Endothelial cell of umbilical vein (primary cell): Measurements from ENCODE around the gene TSR1. TPM values are rescaled to one million over a fixed set of nuclear protein-coding genes. Genes with fewer than 3 reads are reported as not detected.
A peak's percentile ranks its signal among the peaks of the same experiment; 100 is the strongest.

Experiments
- BruUV-seq: library from RNA; stranded (reverse); fragments of 400-500 nt; replicated peaks from 2 replicates; lab custom pipeline; 2021; lab: Mats Ljungman, UMichigan
- CTCF ChIA-PET: fragments of 300-600, 350-600 bp; sonication (Branson Sonifier 250); formaldehyde crosslinking; loops from one replicate; lab custom pipeline; 2021; ENCODE audit warnings: antibody characterized with exemption, inconsistent platforms; lab: Charles Lee
- POLR2A ChIA-PET: fragments of 300-600, 350-600 bp; sonication (Branson Sonifier 250); formaldehyde crosslinking; loops from one replicate; lab custom pipeline; 2021; ENCODE audit warnings: antibody characterized with exemption, inconsistent platforms; lab: Charles Lee
- DNase-seq: peaks from one replicate; pipeline ENCODE4 v3.0.0-alpha.2; 2011; ENCODE audit warnings: low read depth, low spot score
- FAIRE-seq: peaks from 2 replicates; lab custom pipeline; 2011; peaks lifted over from hg19 to GRCh38; lab: Jason Lieb, UNC
- H2AFZ ChIP-seq: 2 replicates; pipeline ENCODE4 v1.6.0; 2012; ENCODE audit warnings: low read depth, low read length, control low read depth, inconsistent platforms
- H3K27ac ChIP-seq: 2 replicates; pipeline ENCODE4 v1.5.1; 2011; ENCODE audit warnings: low read depth, mild to moderate bottlenecking, control low read depth, low read length, moderate library complexity; ENCODE audit not compliant: insufficient read depth
- H3K27me3 ChIP-seq, 2 experiments: 2 replicates each; pipeline versions ENCODE4 v1.6.0 to v1.6.1; 2011; ENCODE audit warnings: low read length in 2 of 2, mixed read lengths in 1 of 2; ENCODE audit not compliant: control insufficient read depth in 2 of 2, insufficient read depth in 2 of 2
- H3K36me3 ChIP-seq, 2 experiments: 2 replicates in 1 of 2; 3 replicates in 1 of 2; pipeline ENCODE4 v1.5.1; 2011; ENCODE audit warnings: low read length in 2 of 2, mild to moderate bottlenecking in 1 of 2, moderate library complexity in 1 of 2; ENCODE audit not compliant: control insufficient read depth in 2 of 2, insufficient read depth in 2 of 2; ENCODE audit errors: extremely low read depth in 1 of 2
- H3K4me1 ChIP-seq: 3 replicates; pipeline ENCODE4 v1.5.1; 2011; ENCODE audit warnings: mild to moderate bottlenecking, low read length; ENCODE audit not compliant: control insufficient read depth, insufficient read depth; ENCODE audit errors: extremely low read depth
- H3K4me2 ChIP-seq: 2 replicates; pipeline ENCODE4 v1.6.1; 2011; ENCODE audit warnings: low read length, control low read depth, mixed read lengths; ENCODE audit not compliant: insufficient read depth
- H3K4me3 ChIP-seq, 3 experiments: fragments of 200-600 bp in 1 of 3; sonication (generic), shearing (Covaris generic) in 1 of 3; replicated peaks in 1 of 3; 2 replicates each; pipeline ENCODE4 v1.5.1; 2011 to 2016; ENCODE audit warnings: control low read depth in 3 of 3, low read length in 3 of 3, mild to moderate bottlenecking in 2 of 3, inconsistent platforms in 1 of 3, low read depth in 1 of 3, moderate library complexity in 1 of 3; ENCODE audit not compliant: insufficient read depth in 1 of 3
- H3K79me2 ChIP-seq: 2 replicates; pipeline ENCODE4 v1.6.0; 2012; ENCODE audit warnings: low read length, inconsistent platforms; ENCODE audit not compliant: control insufficient read depth, insufficient read depth
- H3K9ac ChIP-seq: replicated peaks from 2 replicates; pipeline ENCODE3; 2011; ENCODE audit warnings: low read length, control low read depth; ENCODE audit not compliant: insufficient read depth; ENCODE audit errors: extremely low read depth
- H3K9me1 ChIP-seq: replicated peaks from 3 replicates; pipeline ENCODE4 v1.6.0; 2011; ENCODE audit warnings: mild to moderate bottlenecking, low read length; ENCODE audit not compliant: control insufficient read depth, insufficient read depth; ENCODE audit errors: extremely low read depth
- H3K9me3 ChIP-seq: replicated peaks from 2 replicates; pipeline ENCODE4 v1.5.1; 2012; ENCODE audit warnings: low read length, inconsistent platforms; ENCODE audit not compliant: control insufficient read depth, insufficient read depth
- H4K20me1 ChIP-seq: replicated peaks from 2 replicates; pipeline ENCODE3; 2011; ENCODE audit warnings: mild to moderate bottlenecking, low read length; ENCODE audit not compliant: control insufficient read depth, insufficient read depth; ENCODE audit errors: extremely low read depth
- EZH2 ChIP-seq: IDR thresholded peaks from 2 replicates; pipeline ENCODE4 v1.6.1; 2012; ENCODE audit warnings: borderline replicate concordance, low read depth, mild to moderate bottlenecking, moderate library complexity, low read length, inconsistent platforms; ENCODE audit not compliant: severe bottlenecking
- GATA2 ChIP-seq: IDR thresholded peaks from 2 replicates; pipeline ENCODE4 v1.7.0; 2011; ENCODE audit warnings: low read depth, mild to moderate bottlenecking, moderate library complexity, mixed read lengths, low read length; ENCODE audit not compliant: insufficient read length, insufficient read depth
- POLR2A ChIP-seq: IDR thresholded peaks from 2 replicates; pipeline ENCODE4 v1.6.1; 2012; ENCODE audit warnings: low read depth, mild to moderate bottlenecking, control low read depth, low read length
- POLR2AphosphoS5 ChIP-seq: IDR thresholded peaks from 2 replicates; pipeline ENCODE4 v1.6.1; 2012; ENCODE audit warnings: low read depth, mild to moderate bottlenecking, control low read depth, low read length, moderate library complexity; ENCODE audit not compliant: insufficient read depth
- dilution Hi-C: fragments of 300-500 bp; cut with MboI; formaldehyde crosslinking; loops from one replicate; pipeline ENCODE4 v1.15.0; 2019; ENCODE audit warnings: low sequenced_read_pairs; ENCODE audit not compliant: extremely low pct_ligation_motif_present
- intact Hi-C: fragments of 100-400 bp; cut with micrococcal nuclease; formaldehyde crosslinking; loops from one replicate; pipeline ENCODE4 v1.10.0; 2022
- polyA plus RNA-seq, 4 experiments: library from polyadenylated mRNA; depleted of rRNA in 3 of 4; stranded (reverse) in 3 of 4; unstranded in 1 of 4; fragments of >200 nt; gene quantifications; 2 replicates each; pipeline versions ENCODE4 v1.2.1 to v1.2.3, GENCODE V29; 2011 to 2012; ENCODE audit warnings: missing spikeins in 1 of 4
- total RNA-seq: library from RNA; stranded (reverse); gene quantifications from 2 replicates; pipeline ENCODE4 v1.2.3, GENCODE V29; 2021
- TF ChIP-seq, protein P1 (sequence below): IDR thresholded peaks from 2 replicates; pipeline ENCODE4 v1.6.1; 2011; ENCODE audit not compliant: insufficient read depth, insufficient read length
- TF ChIP-seq, protein P2 (sequence below), 2 donors: IDR thresholded peaks; 1 replicate in 1 of 2; 2 replicates in 1 of 2; pipeline ENCODE4 v1.5.1; 2011; ENCODE audit warnings: low read length in 2 of 2, mild to moderate bottlenecking in 2 of 2, moderate library complexity in 2 of 2, control low read depth in 1 of 2, inconsistent platforms in 1 of 2, low read depth in 1 of 2; ENCODE audit not compliant: insufficient read depth in 1 of 2; ENCODE audit errors: extremely low read depth in 1 of 2

Gene TSR1
- total and polyA plus RNA-seq, 2 donors (not counting 3 experiments of a cell fraction or from before 2014, with no cell fraction given): 6.2 to 39.9 TPM

DNA sequence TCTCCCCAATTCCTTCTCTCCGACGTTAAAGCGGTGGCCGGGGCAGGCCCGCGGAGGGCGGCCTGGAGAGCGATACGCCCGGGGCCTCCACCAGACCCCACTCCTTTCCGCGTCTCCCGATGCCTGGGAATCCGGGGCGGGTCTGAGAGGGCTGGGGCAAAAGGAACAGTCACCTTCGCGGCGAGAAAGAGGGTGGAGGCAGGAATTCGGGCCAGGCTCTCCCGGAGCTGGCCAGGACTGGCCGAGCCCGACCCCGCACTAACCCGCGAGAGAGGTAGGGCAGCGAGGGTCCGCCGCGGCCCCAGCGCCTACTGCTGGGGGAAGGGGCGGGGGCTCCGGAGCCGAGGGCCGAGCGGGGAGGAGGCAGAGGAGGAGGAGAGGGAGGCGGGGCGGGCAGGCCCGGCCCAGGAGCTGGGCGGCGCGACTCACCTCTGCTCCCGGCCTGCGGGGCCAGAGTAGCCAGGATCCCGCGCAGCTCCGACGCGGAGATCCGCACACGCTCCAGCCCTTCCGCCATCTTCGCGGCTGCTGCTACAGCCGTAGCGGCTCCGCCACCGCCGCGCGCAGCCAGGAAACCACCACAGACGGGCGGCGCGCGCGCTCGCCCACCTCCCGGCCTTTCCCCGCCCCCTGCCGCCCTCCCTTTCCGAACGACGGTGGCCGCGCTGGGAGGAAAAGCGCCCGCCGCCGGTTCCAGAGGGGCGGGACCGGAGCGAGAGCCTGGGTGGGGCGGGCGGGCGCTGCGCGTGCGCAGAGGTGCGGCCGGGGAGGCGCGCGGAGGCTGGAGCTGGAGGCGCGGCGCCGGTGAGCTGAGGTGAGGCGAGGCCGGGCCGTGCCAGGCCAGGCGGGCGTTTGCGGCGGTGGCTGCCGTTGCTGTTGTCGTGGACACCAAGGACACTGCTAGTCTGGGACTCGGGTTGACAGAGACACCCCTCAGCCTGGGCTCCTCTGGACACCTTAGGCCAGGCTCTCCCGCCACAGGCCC, 32.8 kb downstream of the TSR1 start, which contains the start of the genes SMG6 and SRR:
Gene SMG6, minus strand, starts transcription at position 582 of the 985 bp plus-strand sequence. Its CDS starts 65 bp downstream, at position 517.
Gene SRR, plus strand, starts transcription at position 747 of the 985 bp plus-strand sequence. CDS start 11,611 bp downstream, outside the sequence.
- Histone ChIP-seq H3K27ac (peak within 1 kb of the TSS; percentile 69), H3K79me2 (peaks cover 26% of the 10 kb centered on the region), H3K4me3 (peak within 1 kb of the TSS; percentile 70 to 99 (median 98)), H2AFZ (peak within 1 kb of the TSS; percentile 85), H3K27me3 (no peaks in the 10 kb centered on the region), H3K4me1 (peaks cover 7% of the 10 kb centered on the region), H3K4me2 (peak within 1 kb of the TSS; percentile 99), H4K20me1 (no peaks in the 10 kb centered on the region), H3K36me3 (peaks cover 0 to 10% of the 10 kb centered on the region in 2 experiments), H3K9me1 (no peaks in the 10 kb centered on the region), H3K9ac (peak within 1 kb of the TSS; percentile 95), H3K9me3 (no peaks in the 10 kb centered on the region)
- dilution Hi-C loops: no loop called here
- TF ChIP-seq POLR2A: peak; percentile 83
- peak; percentile 85 for TF ChIP-seq POLR2AphosphoS5
- TF ChIP-seq, protein P1, sequence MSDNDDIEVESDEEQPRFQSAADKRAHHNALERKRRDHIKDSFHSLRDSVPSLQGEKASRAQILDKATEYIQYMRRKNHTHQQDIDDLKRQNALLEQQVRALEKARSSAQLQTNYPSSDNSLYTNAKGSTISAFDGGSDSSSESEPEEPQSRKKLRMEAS: no peak
- intact Hi-C loops: loop anchor here (1.0 to 2.0 kb wide), 2 partner anchors 33 to 49 kb away; partner anchors contain the start of gene TSR1
- no TSS peak for BruUV-seq
- POLR2A ChIA-PET: interaction anchor here (0.6 to 1.1 kb wide), 4 partner anchors 8 to 266 kb away, joined by 3 read pairs; no protein-coding TSS in a partner anchor
- peak; percentile 84 for FAIRE-seq
- CTCF ChIA-PET: interaction anchor here (0.5 to 1.6 kb wide), 4 partner anchors 12 to 113 kb away, joined by 3 to 7 read pairs (median 4); no protein-coding TSS in a partner anchor
- DNase-seq: peak; percentile 88

DNA sequence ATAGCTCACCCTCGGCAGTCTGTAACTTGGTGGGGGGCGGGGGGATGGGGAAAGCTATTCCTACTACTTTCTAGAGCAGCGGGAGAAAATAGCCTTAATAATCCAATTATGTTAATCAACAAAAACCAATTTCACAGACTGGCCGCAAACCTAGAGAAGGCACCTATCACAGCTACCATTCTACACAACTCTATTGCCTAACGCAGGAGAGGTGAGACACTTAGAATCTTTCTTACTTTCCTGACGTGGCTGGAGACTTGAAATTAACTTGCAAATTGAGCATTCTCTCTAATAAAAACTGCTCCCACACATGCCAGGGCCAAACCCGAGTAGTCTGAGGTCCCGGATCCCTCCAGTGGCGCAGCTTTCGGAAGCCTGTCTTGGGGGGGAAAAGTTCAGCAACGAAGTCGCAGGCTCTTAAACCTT, 33.5 kb downstream of the TSR1 start:
- TF ChIP-seq, protein P2, sequence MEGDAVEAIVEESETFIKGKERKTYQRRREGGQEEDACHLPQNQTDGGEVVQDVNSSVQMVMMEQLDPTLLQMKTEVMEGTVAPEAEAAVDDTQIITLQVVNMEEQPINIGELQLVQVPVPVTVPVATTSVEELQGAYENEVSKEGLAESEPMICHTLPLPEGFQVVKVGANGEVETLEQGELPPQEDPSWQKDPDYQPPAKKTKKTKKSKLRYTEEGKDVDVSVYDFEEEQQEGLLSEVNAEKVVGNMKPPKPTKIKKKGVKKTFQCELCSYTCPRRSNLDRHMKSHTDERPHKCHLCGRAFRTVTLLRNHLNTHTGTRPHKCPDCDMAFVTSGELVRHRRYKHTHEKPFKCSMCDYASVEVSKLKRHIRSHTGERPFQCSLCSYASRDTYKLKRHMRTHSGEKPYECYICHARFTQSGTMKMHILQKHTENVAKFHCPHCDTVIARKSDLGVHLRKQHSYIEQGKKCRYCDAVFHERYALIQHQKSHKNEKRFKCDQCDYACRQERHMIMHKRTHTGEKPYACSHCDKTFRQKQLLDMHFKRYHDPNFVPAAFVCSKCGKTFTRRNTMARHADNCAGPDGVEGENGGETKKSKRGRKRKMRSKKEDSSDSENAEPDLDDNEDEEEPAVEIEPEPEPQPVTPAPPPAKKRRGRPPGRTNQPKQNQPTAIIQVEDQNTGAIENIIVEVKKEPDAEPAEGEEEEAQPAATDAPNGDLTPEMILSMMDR (IDR thresholded peaks at IDR 0.05; ENCODE audit: extremely low read depth in 1 of 2, insufficient read depth in 1 of 2, low read depth in 1 of 2, low read length in 2 of 2): no peak
- TF ChIP-seq POLR2AphosphoS5: no peak
- TF ChIP-seq GATA2: no peak
- no peak for TF ChIP-seq EZH2
- dilution Hi-C loops: no loop called here
- peaks cover 26% of the 10 kb centered on the region for H3K79me2 ChIP-seq
- H2AFZ ChIP-seq: peak overlapping the region; percentile 85
- H3K9me3 ChIP-seq: no peaks in the 10 kb centered on the region
- no peaks in the 10 kb centered on the region for H3K27me3 ChIP-seq
- DNase-seq (no peak), FAIRE-seq (no peak)
- H3K27ac ChIP-seq: peak overlapping the region; percentile 69
- TSS peak; percentile 31 for BruUV-seq
- H3K4me3 ChIP-seq: peak overlapping the region; percentile 70 to 99 (median 98)
- H3K36me3 ChIP-seq: peaks cover 0 to 10% of the 10 kb centered on the region in 2 experiments
- ChIA-PET POLR2A (interaction anchor here (0.6 to 1.1 kb wide), 2 partner anchors 17 to 28 kb away, joined by 3 read pairs; no protein-coding TSS in a partner anchor), CTCF (interaction anchor here (1.2 to 1.6 kb wide), 3 partner anchors 50 to 113 kb away, joined by 4 to 7 read pairs (median 5); no protein-coding TSS in a partner anchor)
- H4K20me1 ChIP-seq: no peaks in the 10 kb centered on the region
- H3K9ac ChIP-seq: peak overlapping the region; percentile 95
- peaks cover 7% of the 10 kb centered on the region for H3K4me1 ChIP-seq
- H3K4me2 ChIP-seq: peak overlapping the region; percentile 99
- no peaks in the 10 kb centered on the region for H3K9me1 ChIP-seq
- intact Hi-C loops: loop anchor here (1.0 to 2.0 kb wide), 2 partner anchors 34 to 50 kb away; partner anchors contain the start of gene TSR1
